Left lung (tissue), 10 donors: Measurements from ENCODE around the gene OCA2. TPM values are rescaled to one million over a fixed set of nuclear protein-coding genes. Genes with fewer than 3 reads are reported as not detected.
A peak's percentile ranks its signal among the peaks of the same experiment; 100 is the strongest.

Experiments used
- ATAC-seq: fragments of 200-7000 bp; cut with Tn5 transposase; one replicate; pipeline ENCODE4 v1.9.1; 2020; ENCODE audit warnings: moderate library complexity
- DNase-seq, 4 donors: peaks; one replicate each; pipeline ENCODE4 v3.0.0-alpha.2; 2013 to 2020
- H3K27ac ChIP-seq, 2 donors: fragments of 200-600 bp; sonication (generic) in 1 of 2; one replicate each; pipeline versions ENCODE4 v1.5.0 to v1.8.0; 2020 to 2021
- H3K27me3 ChIP-seq, 2 donors: fragments of 200-600 bp; sonication (generic) in 1 of 2; one replicate each; pipeline versions ENCODE4 v1.5.0 to v1.8.0; 2020 to 2021
- H3K36me3 ChIP-seq, 2 donors: fragments of 200-600 bp; sonication (generic) in 1 of 2; one replicate each; pipeline versions ENCODE4 v1.5.0 to v1.8.0; 2020 to 2021
- H3K4me1 ChIP-seq, 2 donors: fragments of 200-600 bp; one replicate each; pipeline ENCODE4 v1.8.0; 2021
- H3K4me3 ChIP-seq, 2 donors: fragments of 200-600 bp; sonication (generic) in 1 of 2; one replicate each; pipeline versions ENCODE4 v1.5.0 to v1.8.0; 2020 to 2021; ENCODE audit warnings: mild to moderate bottlenecking in 1 of 2
- H3K9me3 ChIP-seq, 2 donors: fragments of 200-600 bp; sonication (generic) in 1 of 2; one replicate each; pipeline versions ENCODE4 v1.5.0 to v1.8.0; 2020 to 2021
- CTCF ChIP-seq, 2 donors: fragments of 200-600 bp; sonication (generic) in 1 of 2; IDR thresholded peaks; one replicate each; pipeline versions ENCODE4 v1.5.0 to v1.8.0; 2021; ENCODE audit warnings: antibody characterized with exemption in 2 of 2
- intact Hi-C, 2 donors: fragments of 100-400 bp; cut with DNase I; formaldehyde crosslinking; loops; one replicate each; pipeline versions ENCODE4 v1.11.2 to v1.14.2; 2022
- polyA plus RNA-seq, 6 donors: library from polyadenylated mRNA; unstranded; fragments of 120-200 nt; gene quantifications; one replicate each; pipeline ENCODE4 v1.2.1, GENCODE V29; 2013; ENCODE audit not compliant: insufficient read length in 6 of 6
- total RNA-seq, 2 donors: library from RNA; stranded (reverse); fragmentation: NEBNext Ultra II Directional; extraction: Animal tissue kit (Norgen Biotek cat#: 25700); gene quantifications; one replicate each; pipeline ENCODE4 v1.2.1, GENCODE V29; 2021
- donor health status: DM: no; HTN: yes; CAD: no.
- donor health status: DM: no; HTN: no; CAD: no.

The OCA2 gene
- total and polyA plus RNA-seq, 8 donors = 0.81 to 21.7 (median 13.2) TPM

DNA sequence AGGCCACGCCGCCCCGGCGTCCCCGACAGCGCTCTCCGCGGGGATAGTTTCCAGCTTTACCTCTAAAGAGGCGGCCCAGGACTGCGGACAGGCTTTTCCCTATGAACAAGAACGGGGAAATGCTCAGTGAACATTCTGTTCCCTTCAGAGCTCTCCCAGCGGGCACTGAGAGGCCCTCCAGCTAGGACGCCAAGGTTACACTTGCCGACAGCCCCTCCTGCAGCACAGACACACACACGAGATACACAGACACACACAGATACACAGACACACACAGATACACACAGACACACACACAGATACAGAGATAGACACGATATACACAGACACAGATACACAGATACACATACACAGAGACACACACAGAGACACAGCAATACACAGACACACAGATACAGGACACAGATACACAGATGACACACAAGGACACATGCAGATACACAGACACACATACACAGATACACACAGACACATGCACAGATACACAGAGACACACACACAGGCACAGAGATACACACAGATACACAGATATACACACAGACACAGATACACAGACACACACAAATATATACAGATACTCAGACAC is 533 bp upstream of the OCA2 start:
- no peaks in the 10 kb centered on the region for H3K36me3 ChIP-seq
- DNase-seq (no peak), ATAC-seq (no peak)
- H3K4me1 ChIP-seq = peaks cover 21 to 41% of the 10 kb centered on the region in 2 donors
- H3K27ac ChIP-seq = no peak overlapping the region
- no peak for TF ChIP-seq CTCF (IDR thresholded peaks at IDR 0.05)
- intact Hi-C loops = no loop called here
- no peaks in the 10 kb centered on the region for H3K9me3 ChIP-seq
- H3K4me3 ChIP-seq = peak overlapping the region in 1 of 2 donors; percentile 19
- peaks cover 15 to 83% of the 10 kb centered on the region in 2 donors for H3K27me3 ChIP-seq

- H3K4me3 ChIP-seq = no peak overlapping the region
- intact Hi-C loops = no loop called here
- no peak for TF ChIP-seq CTCF (IDR thresholded peaks at IDR 0.05)
- H3K9me3 ChIP-seq = no peaks in the 10 kb centered on the region
- H3K36me3 ChIP-seq = no peaks in the 10 kb centered on the region
- no peak overlapping the region for H3K27ac ChIP-seq
- ATAC-seq = no peak
- DNase-seq = peak in 1 of 4 donors; percentile 54
- H3K4me1 ChIP-seq = peaks cover 23 to 46% of the 10 kb centered on the region in 2 donors
- peaks cover 22 to 91% of the 10 kb centered on the region in 2 donors for H3K27me3 ChIP-seq
Observed at GRCh38 chr15:28098360-28098765, 752 bp downstream of the OCA2 start.

DNA sequence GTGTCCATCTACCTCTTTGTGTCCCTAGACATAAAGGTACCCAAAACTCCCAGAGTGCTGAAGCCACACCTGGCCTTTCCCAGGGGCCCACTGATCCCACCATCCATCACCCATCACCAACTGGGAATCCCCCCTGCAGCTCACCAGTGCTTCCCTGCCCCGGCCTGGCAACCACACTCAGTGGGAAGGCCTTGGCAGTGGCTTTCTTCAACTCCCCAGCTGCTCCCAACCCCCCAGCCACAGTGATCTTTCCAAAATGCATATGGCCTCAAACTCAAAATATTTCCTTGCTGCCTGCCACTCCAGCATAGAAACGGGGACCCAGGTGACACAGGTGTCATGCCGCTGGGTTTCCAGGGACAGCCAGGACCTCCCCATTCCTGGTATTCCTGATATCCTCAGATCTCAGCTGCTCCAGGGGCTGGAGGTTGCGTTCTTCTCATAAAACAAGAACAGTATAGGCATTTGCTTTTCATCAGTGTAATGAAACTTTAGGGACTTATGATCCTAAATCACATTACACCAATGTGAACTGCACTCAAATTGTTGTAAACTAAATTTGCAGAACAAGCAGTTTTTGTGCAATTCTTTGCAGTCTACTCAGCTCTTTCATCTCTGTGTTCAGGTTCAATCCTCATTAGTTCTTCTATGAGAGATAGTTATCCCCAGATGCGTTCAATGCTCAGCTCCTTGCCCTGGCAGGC is 1.3 kb downstream of the OCA2 start:
- ATAC-seq (no peak), DNase-seq (peak in 1 of 4 donors; percentile 41)
- Histone ChIP-seq H3K9me3 (no peaks in the 10 kb centered on the region), H3K4me3 (no peak overlapping the region), H3K36me3 (no peaks in the 10 kb centered on the region), H3K27me3 (peaks cover 22 to 97% of the 10 kb centered on the region in 2 donors), H3K27ac (no peak overlapping the region), H3K4me1 (peaks cover 23 to 46% of the 10 kb centered on the region in 2 donors)
- no peak for TF ChIP-seq CTCF (IDR thresholded peaks at IDR 0.05)
- intact Hi-C loops = no loop called here

DNA sequence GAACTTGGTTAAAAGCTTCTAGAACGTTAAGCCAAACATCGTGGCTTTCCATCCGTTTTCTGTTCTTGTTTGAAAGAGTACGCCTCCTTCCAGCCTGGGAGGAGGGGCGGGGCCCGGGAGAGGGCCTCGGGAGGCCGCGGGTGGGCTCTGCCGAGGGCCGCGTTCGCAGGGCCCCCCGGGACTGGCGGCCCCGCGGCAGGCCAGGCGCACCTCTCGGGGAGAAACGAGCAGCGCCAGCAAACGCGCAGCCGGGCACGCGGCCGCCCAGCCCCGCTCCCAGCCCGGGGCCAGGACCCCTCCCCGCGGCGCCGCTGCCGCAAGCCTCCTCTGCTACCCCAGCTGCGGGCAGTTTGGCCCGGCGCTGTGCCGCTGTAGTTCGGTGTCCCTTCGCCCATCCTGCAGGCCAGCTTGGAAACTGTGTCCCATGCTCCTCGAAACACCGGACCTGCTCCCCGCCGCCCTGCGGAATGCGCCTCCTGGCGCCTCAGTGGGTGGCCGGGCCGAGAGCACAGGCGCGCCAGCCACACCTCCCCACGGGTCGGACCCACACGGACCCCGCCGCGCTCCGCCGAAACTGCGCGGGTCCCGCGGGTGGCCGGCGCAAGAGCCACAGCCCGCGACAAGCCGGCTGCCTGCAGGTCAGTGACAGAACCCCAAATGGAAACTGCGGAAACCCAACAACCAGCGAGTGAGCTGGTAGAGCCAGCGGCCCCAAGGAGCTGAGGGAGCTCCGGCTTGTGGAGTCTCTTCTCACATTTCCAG is 2.3 kb downstream of the OCA2 start:
- peak overlapping the region; percentile 27 to 44 for H3K4me3 ChIP-seq
- ATAC-seq (no peak), DNase-seq (peak in 2 of 4 donors; percentile 41 to 82)
- no peak for TF ChIP-seq CTCF (IDR thresholded peaks at IDR 0.05)
- H3K9me3 ChIP-seq = peaks cover 0 to 1% of the 10 kb centered on the region in 2 donors
- H3K27me3 ChIP-seq = peaks cover 22 to 98% of the 10 kb centered on the region in 2 donors
- peak overlapping the region in 1 of 2 donors; percentile 13 for H3K27ac ChIP-seq
- H3K36me3 ChIP-seq = no peaks in the 10 kb centered on the region
- intact Hi-C loops = no loop called here
- H3K4me1 ChIP-seq = peaks cover 23 to 46% of the 10 kb centered on the region in 2 donors

GRCh38 chr15:28096411-28096669 is 2.8 kb downstream of the OCA2 start:
- peaks cover 23 to 46% of the 10 kb centered on the region in 2 donors for H3K4me1 ChIP-seq
- no peaks in the 10 kb centered on the region for H3K36me3 ChIP-seq
- no peak for TF ChIP-seq CTCF (IDR thresholded peaks at IDR 0.05)
- peaks cover 0 to 7% of the 10 kb centered on the region in 2 donors for H3K9me3 ChIP-seq
- DNase-seq = no peak
- peaks cover 22 to 98% of the 10 kb centered on the region in 2 donors for H3K27me3 ChIP-seq
- intact Hi-C loops = no loop called here
- H3K4me3 ChIP-seq = peak overlapping the region; percentile 27 to 44
- H3K27ac ChIP-seq = peak overlapping the region in 1 of 2 donors; percentile 13
- no peak for ATAC-seq
